ENCODE measurements around the gene XCL1.
"Not testable (repeated sequence)": the region's sequence is repeated elsewhere in the genome, so short reads cannot be mapped to it uniquely, and the experiment has no call there.

GRCh38 chr1:168540798-168541197 is 35.6 kb upstream of the XCL1 start:
- not testable (repeated sequence) for TF ChIP-seq CTCF, POLR2A (IDR thresholded peaks at IDR 0.05)

All from gastroesophageal sphincter (tissue), 3 donors.